ENCODE data around the gene KRTAP2-3.
"Not testable (repeated sequence)": the region's sequence is repeated elsewhere in the genome, so short reads cannot be mapped to it uniquely, and the experiment has no call there.

DNA sequence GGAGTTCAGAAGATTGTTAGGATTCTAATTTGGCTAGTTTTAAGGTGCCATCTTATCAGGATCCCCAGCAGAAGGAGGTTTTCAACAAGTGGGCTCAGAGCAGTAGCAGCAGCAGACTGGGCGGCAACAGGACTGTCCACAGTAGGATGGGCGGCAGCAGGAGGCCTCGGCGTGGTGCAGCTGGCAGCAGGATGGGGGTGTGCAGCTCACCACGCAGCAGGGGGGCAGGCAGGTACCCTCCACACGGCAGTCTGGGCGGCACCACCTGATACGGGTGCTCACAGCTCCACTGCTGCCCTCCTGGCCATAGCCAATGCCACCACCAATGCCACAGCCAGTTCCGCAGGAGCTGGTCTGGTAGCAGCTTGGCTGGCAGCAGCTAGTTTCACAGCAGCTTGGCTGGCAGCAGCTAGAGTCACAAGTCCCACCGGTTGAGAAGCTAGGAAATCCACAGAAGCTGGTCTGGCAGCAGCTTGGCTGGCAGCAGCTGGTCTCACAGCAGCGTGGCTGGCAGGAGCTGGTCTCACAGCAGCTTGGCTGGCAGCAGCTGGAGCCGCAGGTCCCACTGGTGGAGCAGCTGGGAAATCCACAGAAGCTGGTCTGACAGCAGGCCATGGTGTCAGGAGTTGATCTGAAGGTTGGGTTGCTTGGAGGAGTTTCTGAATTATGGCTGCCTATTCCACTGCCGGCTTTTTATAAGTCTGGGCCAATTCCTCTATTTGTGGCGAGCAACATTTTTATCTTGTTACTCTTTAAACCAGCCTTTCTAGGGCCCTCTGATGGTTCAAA, 18.9 kb downstream of the KRTAP2-3 start, which contains the start of gene KRTAP1-1:
- not testable (repeated sequence) for TF ChIP-seq POLR2AphosphoS5 (IDR thresholded peaks at IDR 0.05; ENCODE audit: low read depth, low read length); CEBPB (IDR thresholded peaks at IDR 0.05; ENCODE audit: low read depth); POLR2A (IDR thresholded peaks at IDR 0.05; ENCODE audit: borderline replicate concordance, extremely low read depth, insufficient read depth, insufficient read length)
- TF ChIP-seq, protein P1, sequence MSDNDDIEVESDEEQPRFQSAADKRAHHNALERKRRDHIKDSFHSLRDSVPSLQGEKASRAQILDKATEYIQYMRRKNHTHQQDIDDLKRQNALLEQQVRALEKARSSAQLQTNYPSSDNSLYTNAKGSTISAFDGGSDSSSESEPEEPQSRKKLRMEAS (IDR thresholded peaks at IDR 0.05) = not testable (repeated sequence)

All from HCT116 (cell line).